Stimulated activated CD4-positive, alpha-beta T cell treated with anti-CD3 and anti-CD28 coated beads, Interleukin-12 subunit alpha, Interleukin-12 subunit beta, amount 100 ng/mL, for 4 hours (primary cell): ENCODE data around the gene POLR1B.
A peak's percentile ranks its signal among the peaks of the same experiment; 100 is the strongest.
"Not testable (repeated sequence)": the region's sequence is repeated elsewhere in the genome, so short reads cannot be mapped to it uniquely, and the experiment has no call there.

Experiments used
- DNase-seq: peaks from one replicate; pipeline ENCODE4 v3.0.0-alpha.2; 2020

Gene POLR1B

GRCh38 chr2:112542123-112542983, at the start of gene POLR1B:
Gene POLR1B, plus strand, starts transcription at chr2:112542465. Its CDS starts 30 bp downstream, at chr2:112542495.
- DNase-seq, result peak; percentile 65

- DNase-seq, result no peak
Observed at GRCh38 chr2:112493048-112493447, 49.2 kb upstream of the POLR1B start.

- DNase-seq, result no peak
Observed at GRCh38 chr2:112493858-112494648, 48.2 kb upstream of the POLR1B start.

GRCh38 chr2:112494828-112495227, 47.4 kb upstream of the POLR1B start:
- DNase-seq, result no peak

- DNase-seq, result not testable (repeated sequence)
Observed at GRCh38 chr2:112495878-112496277, 46.4 kb upstream of the POLR1B start.

- DNase-seq, result peak; percentile 25
Observed at GRCh38 chr2:112500850-112501484, 41.3 kb upstream of the POLR1B start.

- not testable (repeated sequence) for DNase-seq
Observed at GRCh38 chr2:112509239-112509998, 32.8 kb upstream of the POLR1B start.

- no peak for DNase-seq
Observed at GRCh38 chr2:112516801-112517200, 25.5 kb upstream of the POLR1B start.

- DNase-seq, result no peak
Observed at GRCh38 chr2:112518807-112519206, 23.5 kb upstream of the POLR1B start.

GRCh38 chr2:112519506-112519905, 22.8 kb upstream of the POLR1B start:
- DNase-seq, result no peak

GRCh38 chr2:112520234-112520783, 22.0 kb upstream of the POLR1B start:
- DNase-seq, result no peak

GRCh38 chr2:112523291-112523777, 18.9 kb upstream of the POLR1B start:
- DNase-seq, result no peak

GRCh38 chr2:112524276-112524675, 18.0 kb upstream of the POLR1B start:
- DNase-seq, result not testable (repeated sequence)

- DNase-seq, result no peak
Observed at GRCh38 chr2:112528541-112528940, 13.7 kb upstream of the POLR1B start.

- no peak for DNase-seq
Observed at GRCh38 chr2:112529757-112530156, 12.5 kb upstream of the POLR1B start.

GRCh38 chr2:112530728-112531127, 11.5 kb upstream of the POLR1B start:
- no peak for DNase-seq

- DNase-seq, result no peak
Observed at GRCh38 chr2:112534826-112535225, 7.4 kb upstream of the POLR1B start.

- DNase-seq, result not testable (repeated sequence)
Observed at GRCh38 chr2:112536665-112537064, 5.6 kb upstream of the POLR1B start.

GRCh38 chr2:112539306-112539705, 3.0 kb upstream of the POLR1B start:
- no peak for DNase-seq

GRCh38 chr2:112540906-112541305, 1.4 kb upstream of the POLR1B start:
- DNase-seq, result no peak

GRCh38 chr2:112541315-112542122, 746 bp upstream of the POLR1B start:
- DNase-seq, result peak; percentile 66
